Nephron progenitor cell (in vitro differentiated cells): ENCODE results near the gene TBC1D23.
A peak's percentile ranks its signal among the peaks of the same experiment; 100 is the strongest.

Experiments
- DNase-seq: peaks from one replicate; pipeline ENCODE4 v3.0.0; 2021
- H3K27ac Mint-ChIP-seq: 2 replicates; pipeline ENCODE4 v1.8.0; 2021; ENCODE audit warnings: mild to moderate bottlenecking, moderate library complexity, mixed read lengths
- H3K27me3 Mint-ChIP-seq: 2 replicates; pipeline ENCODE4 v1.8.0; 2021; ENCODE audit warnings: mild to moderate bottlenecking, low read depth, mixed read lengths; ENCODE audit not compliant: poor library complexity
- H3K36me3 Mint-ChIP-seq: 2 replicates; pipeline ENCODE4 v1.8.0; 2021; ENCODE audit warnings: low read depth, mixed read lengths
- H3K4me1 Mint-ChIP-seq: 2 replicates; pipeline ENCODE4 v1.8.0; 2021; ENCODE audit warnings: mixed read lengths
- H3K4me3 Mint-ChIP-seq: 2 replicates; pipeline ENCODE4 v1.8.0; 2021; ENCODE audit warnings: mild to moderate bottlenecking, moderate library complexity, mixed read lengths
- H3K9me3 Mint-ChIP-seq: 2 replicates; pipeline ENCODE4 v1.8.0; 2021; ENCODE audit warnings: mild to moderate bottlenecking, moderate library complexity, mixed read lengths
- TF ChIP-seq, protein P1 (sequence below): fragments of 200-600 bp; sonication (generic); IDR thresholded peaks from 2 replicates; pipeline ENCODE4 v1.5.0; 2021; ENCODE audit warnings: antibody characterized with exemption

TBC1D23 gene

GRCh38 chr3:100260685-100261484 lies at the start of gene TBC1D23:
TSS of gene TBC1D23 (plus strand) at chr3:100260992. CDS start at chr3:100261019, 27 bp downstream.
- H3K9me3 Mint-ChIP-seq = no peaks in the 10 kb centered on the region
- peak; percentile 97 for DNase-seq
- peak within 1 kb of the TSS; percentile 93 for H3K4me3 Mint-ChIP-seq
- H3K27me3 Mint-ChIP-seq = no peaks in the 10 kb centered on the region
- H3K4me1 Mint-ChIP-seq = peaks cover 60% of the 10 kb centered on the region
- no peaks in the 10 kb centered on the region for H3K36me3 Mint-ChIP-seq
- TF ChIP-seq, protein P1, sequence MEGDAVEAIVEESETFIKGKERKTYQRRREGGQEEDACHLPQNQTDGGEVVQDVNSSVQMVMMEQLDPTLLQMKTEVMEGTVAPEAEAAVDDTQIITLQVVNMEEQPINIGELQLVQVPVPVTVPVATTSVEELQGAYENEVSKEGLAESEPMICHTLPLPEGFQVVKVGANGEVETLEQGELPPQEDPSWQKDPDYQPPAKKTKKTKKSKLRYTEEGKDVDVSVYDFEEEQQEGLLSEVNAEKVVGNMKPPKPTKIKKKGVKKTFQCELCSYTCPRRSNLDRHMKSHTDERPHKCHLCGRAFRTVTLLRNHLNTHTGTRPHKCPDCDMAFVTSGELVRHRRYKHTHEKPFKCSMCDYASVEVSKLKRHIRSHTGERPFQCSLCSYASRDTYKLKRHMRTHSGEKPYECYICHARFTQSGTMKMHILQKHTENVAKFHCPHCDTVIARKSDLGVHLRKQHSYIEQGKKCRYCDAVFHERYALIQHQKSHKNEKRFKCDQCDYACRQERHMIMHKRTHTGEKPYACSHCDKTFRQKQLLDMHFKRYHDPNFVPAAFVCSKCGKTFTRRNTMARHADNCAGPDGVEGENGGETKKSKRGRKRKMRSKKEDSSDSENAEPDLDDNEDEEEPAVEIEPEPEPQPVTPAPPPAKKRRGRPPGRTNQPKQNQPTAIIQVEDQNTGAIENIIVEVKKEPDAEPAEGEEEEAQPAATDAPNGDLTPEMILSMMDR = no peak
- peak within 1 kb of the TSS; percentile 97 for H3K27ac Mint-ChIP-seq

DNA sequence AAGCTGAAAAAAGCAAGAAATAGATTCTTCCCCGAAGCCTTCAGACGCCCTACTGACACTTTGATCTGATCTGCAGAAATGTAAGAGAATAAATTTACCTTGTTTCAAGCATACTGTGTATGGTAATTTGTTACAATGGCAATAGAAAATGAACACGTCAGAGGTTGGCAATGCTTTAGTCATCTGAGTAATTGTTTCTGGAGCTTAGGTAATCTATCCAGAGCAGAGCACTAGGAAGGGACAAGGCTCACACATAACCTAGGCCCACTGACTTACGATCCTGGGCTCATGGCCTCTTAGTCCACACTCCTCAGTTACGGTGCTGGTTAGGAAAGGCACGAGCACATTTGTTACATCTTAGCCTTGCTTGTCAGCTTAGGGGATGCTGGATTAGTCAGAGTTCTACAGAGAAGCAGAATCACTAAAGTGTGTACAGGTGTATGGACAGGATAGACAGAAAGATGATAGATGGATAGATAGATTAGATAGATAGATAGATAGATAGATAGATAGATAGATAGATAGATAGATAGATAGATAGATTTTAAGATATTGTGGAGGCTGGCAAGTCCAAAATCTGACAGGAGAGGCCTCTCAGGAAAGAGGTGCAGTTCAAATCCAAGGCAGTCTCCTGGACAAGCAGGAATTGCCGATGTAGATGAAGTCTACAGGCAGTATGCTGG lies 46.8 kb upstream of the TBC1D23 start:
- Mint-ChIP-seq H3K36me3 (peaks cover 5% of the 10 kb centered on the region), H3K27ac (no peak overlapping the region), H3K4me1 (peaks cover 10% of the 10 kb centered on the region), H3K9me3 (peaks cover 7% of the 10 kb centered on the region), H3K4me3 (no peak overlapping the region), H3K27me3 (no peaks in the 10 kb centered on the region)
- DNase-seq = no peak
- TF ChIP-seq, protein P1 = no peak

DNA sequence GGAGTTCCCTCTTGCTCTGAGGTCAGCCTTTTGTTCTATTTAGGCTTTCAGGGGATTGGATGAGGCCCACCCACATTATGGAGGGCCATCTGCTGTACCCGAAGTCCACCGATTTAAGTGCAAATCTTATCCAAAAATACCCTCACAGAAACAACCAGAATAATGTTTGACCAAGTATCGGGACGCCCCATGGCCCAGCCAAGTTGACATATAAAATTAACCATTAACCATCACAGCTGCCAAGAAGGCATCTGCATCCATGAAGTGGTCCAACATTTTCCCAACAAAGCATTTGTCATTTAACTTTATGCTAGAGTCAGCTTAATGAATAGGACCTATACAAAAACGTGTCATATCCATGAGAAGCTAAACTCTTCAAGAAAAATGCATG lies 46.2 kb upstream of the TBC1D23 start:
- TF ChIP-seq, protein P1 = no peak
- DNase-seq = no peak
- Mint-ChIP-seq H3K4me1 (peaks cover 10% of the 10 kb centered on the region), H3K36me3 (peaks cover 9% of the 10 kb centered on the region), H3K9me3 (peaks cover 12% of the 10 kb centered on the region), H3K27me3 (peaks cover 3% of the 10 kb centered on the region), H3K27ac (no peak overlapping the region), H3K4me3 (no peak overlapping the region)

GRCh38 chr3:100216713-100217112 lies 44.1 kb upstream of the TBC1D23 start:
- TF ChIP-seq, protein P1 = no peak
- Mint-ChIP-seq H3K27ac (no peak overlapping the region), H3K4me1 (no peaks in the 10 kb centered on the region), H3K9me3 (peaks cover 23% of the 10 kb centered on the region), H3K4me3 (no peak overlapping the region), H3K36me3 (peaks cover 14% of the 10 kb centered on the region), H3K27me3 (peaks cover 3% of the 10 kb centered on the region)
- no peak for DNase-seq

- DNase-seq = no peak
- no peaks in the 10 kb centered on the region for H3K4me1 Mint-ChIP-seq
- H3K36me3 Mint-ChIP-seq = peaks cover 14% of the 10 kb centered on the region
- peaks cover 3% of the 10 kb centered on the region for H3K27me3 Mint-ChIP-seq
- H3K4me3 Mint-ChIP-seq = no peak overlapping the region
- H3K9me3 Mint-ChIP-seq = peaks cover 35% of the 10 kb centered on the region
- TF ChIP-seq, protein P1 = no peak
- no peak overlapping the region for H3K27ac Mint-ChIP-seq
These were observed 39.6 kb upstream of the TBC1D23 start for GRCh38 chr3:100221159-100221558.
